ENCODE data around the gene RSPH3. TPM values are rescaled to one million over a fixed set of nuclear protein-coding genes. Genes with fewer than 3 reads are reported as not detected.

The RSPH3 gene
- total and polyA plus RNA-seq, 4 donors: 1.7 to 4.6 (median 3.3) TPM

GRCh38 chr6:158924499-158925455 lies 75.2 kb downstream of the RSPH3 start (continued):
- TF ChIP-seq CTCF (IDR thresholded peaks at IDR 0.05; ENCODE audit: low read depth, low read length, missing input control) (no peak), TAF1 (conservative IDR thresholded peaks at IDR 0.05) (no peak), RAD21 (IDR thresholded peaks at IDR 0.05) (no peak), ATF3 (IDR thresholded peaks at IDR 0.05) (no peak), FOXA1 (IDR thresholded peaks at IDR 0.05) (no peak), NR2F2 (IDR thresholded peaks at IDR 0.05) (no peak)

- no peak overlapping the region for H3K9ac ChIP-seq (ENCODE audit: low read depth in 1 of 2, low read length in 2 of 2)
- H3K36me3 ChIP-seq (ENCODE audit: control insufficient read depth in 4 of 4, insufficient read depth in 3 of 4, low read depth in 1 of 4, low read length in 3 of 4): no peaks in the 10 kb centered on the region
- WGBS: 91% methylated on average over 14 of the region's 14 CpGs
- no peak for TF ChIP-seq CTCF (IDR thresholded peaks at IDR 0.05; ENCODE audit: low read depth, low read length, missing input control)
- TF ChIP-seq RAD21 (IDR thresholded peaks at IDR 0.05): no peak
- TF ChIP-seq HNF4G (IDR thresholded peaks at IDR 0.05): no peak
- no peak for TF ChIP-seq SP1 (IDR thresholded peaks at IDR 0.05)
- TF ChIP-seq ATF3 (IDR thresholded peaks at IDR 0.05): no peak
- TF ChIP-seq NR2F2 (IDR thresholded peaks at IDR 0.05): no peak
- no peak for TF ChIP-seq ZBTB33 (IDR thresholded peaks at IDR 0.05)
- TF ChIP-seq GABPA (IDR thresholded peaks at IDR 0.05 in 1 of 2, conservative IDR thresholded peaks at IDR 0.05 in 1 of 2): no peak
- TF ChIP-seq HNF4A (conservative IDR thresholded peaks at IDR 0.05): no peak
- TF ChIP-seq TAF1 (conservative IDR thresholded peaks at IDR 0.05): no peak
- TF ChIP-seq YY1 (IDR thresholded peaks at IDR 0.05): no peak
- no peak for TF ChIP-seq RXRA (IDR thresholded peaks at IDR 0.05)
- no peak for TF ChIP-seq JUND (IDR thresholded peaks at IDR 0.05)
- TF ChIP-seq REST (IDR thresholded peaks at IDR 0.05): no peak
- no peak for TF ChIP-seq FOXA1 (IDR thresholded peaks at IDR 0.05)
- no peak for TF ChIP-seq MAX (IDR thresholded peaks at IDR 0.05)
- no peak for TF ChIP-seq FOXA2 (IDR thresholded peaks at IDR 0.05)
- TF ChIP-seq EGR1 (IDR thresholded peaks at IDR 0.05; ENCODE audit: low read depth in 2 of 2): no peak
- H3K27me3 ChIP-seq (ENCODE audit: control insufficient read depth in 4 of 4, insufficient read depth in 4 of 4, low read length in 3 of 4): no peaks in the 10 kb centered on the region
- no peaks in the 10 kb centered on the region for H3K4me1 ChIP-seq (ENCODE audit: control insufficient read depth in 4 of 4, insufficient read depth in 4 of 4, low read length in 3 of 4)
- DNase-seq (ENCODE audit: low spot score): no peak
- no peaks in the 10 kb centered on the region for H3K9me3 ChIP-seq (ENCODE audit: control insufficient read depth in 4 of 4, low read length in 3 of 4)
- no peak overlapping the region for H3K4me3 ChIP-seq (ENCODE audit: low read depth in 1 of 3, low read length in 3 of 3)
- H3K27ac ChIP-seq (ENCODE audit: low read depth in 1 of 2, low read length in 2 of 2): no peak overlapping the region
Measured at GRCh38 chr6:158923805-158924498, 76.0 kb downstream of the RSPH3 start.

Data from liver (tissue), 9 donors.